Mesenchymal stem cell (in vitro differentiated cells and primary cell): ENCODE measurements around the gene POLRMT.

Experiments used
- DNase-seq: peaks from one replicate; pipeline ENCODE4 v3.0.0-alpha.2; 2013
- H2AFZ ChIP-seq: one replicate; pipeline ENCODE4 v1.6.1; 2013; ENCODE audit warnings: low read depth, mild to moderate bottlenecking, control low read depth, inconsistent platforms, low read length, moderate library complexity
- H2AK5ac ChIP-seq: 2 replicates; pipeline ENCODE4 v1.6.1; 2013; ENCODE audit warnings: low read length, moderate library complexity, mild to moderate bottlenecking, inconsistent platforms; ENCODE audit not compliant: severe bottlenecking
- H2BK120ac ChIP-seq: one replicate; pipeline ENCODE4 v1.6.1; 2013; ENCODE audit warnings: low read depth, mild to moderate bottlenecking, inconsistent platforms, low read length, moderate library complexity
- H2BK12ac ChIP-seq, 2 experiments: one replicate each; pipeline ENCODE4 v1.6.1; 2013; ENCODE audit warnings: inconsistent platforms in 2 of 2, low read length in 2 of 2, mild to moderate bottlenecking in 2 of 2, moderate library complexity in 2 of 2, control low read depth in 1 of 2
- H2BK15ac ChIP-seq: one replicate; pipeline ENCODE4 v1.6.1; 2013; ENCODE audit warnings: mild to moderate bottlenecking, low read depth, inconsistent platforms; ENCODE audit not compliant: poor library complexity, severe bottlenecking
- H2BK5ac ChIP-seq: 2 replicates; pipeline ENCODE4 v1.6.1; 2013; ENCODE audit warnings: low read depth, mild to moderate bottlenecking, low read length, control low read depth, inconsistent platforms; ENCODE audit not compliant: poor library complexity, severe bottlenecking
- H3K14ac ChIP-seq, 2 experiments: one replicate each; pipeline ENCODE4 v1.6.1; 2013; ENCODE audit warnings: inconsistent platforms in 2 of 2, low read length in 2 of 2, control low read depth in 1 of 2, mild to moderate bottlenecking in 1 of 2, moderate library complexity in 1 of 2
- H3K18ac ChIP-seq, 2 experiments: one replicate each; pipeline ENCODE4 v1.6.1; 2013; ENCODE audit warnings: inconsistent platforms in 2 of 2, low read length in 2 of 2, control low read depth in 1 of 2, low read depth in 1 of 2, mild to moderate bottlenecking in 1 of 2
- H3K23ac ChIP-seq, 2 experiments: one replicate each; pipeline ENCODE4 v1.6.1; 2013; ENCODE audit warnings: inconsistent platforms in 2 of 2, low read length in 2 of 2, mild to moderate bottlenecking in 2 of 2, moderate library complexity in 2 of 2, control low read depth in 1 of 2
- H3K27ac ChIP-seq: 2 replicates; pipeline ENCODE4 v1.5.1; 2013; ENCODE audit warnings: mild to moderate bottlenecking, moderate library complexity, low read length, control low read depth, inconsistent platforms; ENCODE audit not compliant: poor library complexity, severe bottlenecking
- H3K27me3 ChIP-seq, 2 experiments: 2 replicates each; pipeline versions ENCODE4 v1.6.1 to v1.7.0; 2013; ENCODE audit warnings: low read length in 2 of 2, mild to moderate bottlenecking in 2 of 2, moderate library complexity in 2 of 2, control low read depth in 1 of 2, inconsistent platforms in 1 of 2; ENCODE audit not compliant: control insufficient read depth in 1 of 2, insufficient read depth in 1 of 2
- H3K36me3 ChIP-seq, 2 experiments: 2 replicates each; pipeline versions ENCODE4 v1.6.1 to v1.7.0; 2013; ENCODE audit warnings: low read length in 2 of 2, control low read depth in 1 of 2, inconsistent platforms in 1 of 2, low read depth in 1 of 2, mild to moderate bottlenecking in 1 of 2; ENCODE audit not compliant: insufficient read depth in 2 of 2, control insufficient read depth in 1 of 2
- H3K4ac ChIP-seq, 2 experiments: one replicate each; pipeline ENCODE4 v1.6.1; 2013; ENCODE audit warnings: inconsistent platforms in 2 of 2, low read length in 2 of 2, mild to moderate bottlenecking in 2 of 2, moderate library complexity in 2 of 2, control low read depth in 1 of 2, low read depth in 1 of 2
- H3K4me1 ChIP-seq: 2 replicates; pipeline ENCODE4 v1.6.1; 2013; ENCODE audit warnings: low read depth, low read length, control low read depth; ENCODE audit not compliant: control insufficient read depth, insufficient read depth
- H3K4me2 ChIP-seq: 2 replicates; pipeline ENCODE4 v1.6.1; 2013; ENCODE audit warnings: low read length, mild to moderate bottlenecking, inconsistent platforms; ENCODE audit not compliant: poor library complexity, severe bottlenecking
- H3K4me3 ChIP-seq, 2 experiments: 2 replicates each; pipeline versions ENCODE4 v1.5.1 to v1.7.0; 2013; ENCODE audit warnings: low read length in 2 of 2, mild to moderate bottlenecking in 2 of 2, control low read depth in 1 of 2, low read depth in 1 of 2; ENCODE audit not compliant: insufficient read depth in 1 of 2
- H3K79me1 ChIP-seq: replicated peaks from 2 replicates; pipeline ENCODE4 v1.6.1; 2013; ENCODE audit warnings: mild to moderate bottlenecking, control low read depth, low read length, inconsistent platforms; ENCODE audit not compliant: poor library complexity, severe bottlenecking
- H3K9ac ChIP-seq: 2 replicates; pipeline ENCODE4 v1.7.0; 2013; ENCODE audit warnings: mild to moderate bottlenecking, low read length, moderate library complexity
- H3K9me3 ChIP-seq: 2 replicates; pipeline ENCODE4 v1.7.0; 2013; ENCODE audit warnings: mild to moderate bottlenecking, low read length; ENCODE audit not compliant: control insufficient read depth
- H4K8ac ChIP-seq: one replicate; pipeline ENCODE4 v1.6.1; 2013; ENCODE audit warnings: inconsistent platforms, mild to moderate bottlenecking, low read length, moderate library complexity
- H4K91ac ChIP-seq: one replicate; pipeline ENCODE4 v1.6.1; 2013; ENCODE audit warnings: mild to moderate bottlenecking, low read length, inconsistent platforms
- WGBS: methylation state at CpG from one replicate; pipeline ENCODE4 v1.1.7; 2013; ENCODE audit warnings: mixed read lengths; 5-methylcytosine and 5-hydroxymethylcytosine counted together

The POLRMT gene

GRCh38 chr19:641702-642101 lies 8.4 kb upstream of the POLRMT start:
- Histone ChIP-seq H3K4ac (no peak overlapping the region), H3K4me3 (no peak overlapping the region), H2AFZ (no peak overlapping the region), H3K36me3 (peaks cover 14 to 43% of the 10 kb centered on the region in 2 experiments), H2BK120ac (no peak overlapping the region), H2BK12ac (no peak overlapping the region), H3K23ac (no peak overlapping the region), H3K9me3 (no peaks in the 10 kb centered on the region), H4K8ac (no peak overlapping the region), H2BK15ac (no peak overlapping the region), H3K27me3 (peaks cover 0 to 8% of the 10 kb centered on the region in 2 experiments), H4K91ac (no peak overlapping the region), H3K9ac (no peak overlapping the region), H3K4me1 (peaks cover 12% of the 10 kb centered on the region), H2BK5ac (no peak overlapping the region), H3K18ac (no peak overlapping the region), H3K14ac (no peak overlapping the region), H2AK5ac (no peak overlapping the region), H3K79me1 (peaks cover 5% of the 10 kb centered on the region), H3K4me2 (no peak overlapping the region), H3K27ac (no peak overlapping the region)
- WGBS: 89% methylated on average over 17 of the region's 17 CpGs
- DNase-seq: no peak

- Histone ChIP-seq H4K91ac (no peak overlapping the region), H2BK120ac (no peak overlapping the region), H3K4me2 (no peak overlapping the region), H3K27ac (no peak overlapping the region), H2AK5ac (no peak overlapping the region), H3K27me3 (peaks cover 0 to 8% of the 10 kb centered on the region in 2 experiments), H2BK15ac (no peak overlapping the region), H2BK12ac (no peak overlapping the region), H3K4me3 (no peak overlapping the region), H3K36me3 (peaks cover 7 to 33% of the 10 kb centered on the region in 2 experiments), H4K8ac (no peak overlapping the region), H3K14ac (no peak overlapping the region), H3K9ac (no peak overlapping the region), H3K79me1 (peaks cover 2% of the 10 kb centered on the region), H2BK5ac (no peak overlapping the region), H2AFZ (no peak overlapping the region), H3K9me3 (no peaks in the 10 kb centered on the region), H3K18ac (no peak overlapping the region), H3K4me1 (peaks cover 12% of the 10 kb centered on the region), H3K4ac (no peak overlapping the region), H3K23ac (no peak overlapping the region)
- 94% methylated on average over 28 of the region's 31 CpGs for WGBS
- no peak for DNase-seq
These were observed 7.4 kb upstream of the POLRMT start for GRCh38 chr19:640606-641189.

GRCh38 chr19:640161-640558 lies 6.8 kb upstream of the POLRMT start:
- 49% methylated on average over 18 of the region's 25 CpGs for WGBS
- peak overlapping the region; percentile 53 to 58 for H3K4me3 ChIP-seq
- peaks cover 0 to 8% of the 10 kb centered on the region in 2 experiments for H3K27me3 ChIP-seq
- H2BK15ac ChIP-seq: no peak overlapping the region
- H3K36me3 ChIP-seq: peaks cover 6 to 32% of the 10 kb centered on the region in 2 experiments
- H3K14ac ChIP-seq: no peak overlapping the region
- no peak overlapping the region for H2BK120ac ChIP-seq
- peaks cover 15% of the 10 kb centered on the region for H3K4me1 ChIP-seq
- no peak overlapping the region for H3K9ac ChIP-seq
- H3K18ac ChIP-seq: no peak overlapping the region
- H2BK12ac ChIP-seq: no peak overlapping the region
- no peaks in the 10 kb centered on the region for H3K9me3 ChIP-seq
- peak overlapping the region; percentile 75 for H3K4me2 ChIP-seq
- H3K79me1 ChIP-seq: peaks cover 3% of the 10 kb centered on the region
- H3K4ac ChIP-seq: no peak overlapping the region
- no peak overlapping the region for H4K8ac ChIP-seq
- no peak overlapping the region for H2AFZ ChIP-seq
- H4K91ac ChIP-seq: no peak overlapping the region
- H3K23ac ChIP-seq: no peak overlapping the region
- H2AK5ac ChIP-seq: no peak overlapping the region
- no peak overlapping the region for H3K27ac ChIP-seq
- H2BK5ac ChIP-seq: no peak overlapping the region
- DNase-seq: no peak

DNA sequence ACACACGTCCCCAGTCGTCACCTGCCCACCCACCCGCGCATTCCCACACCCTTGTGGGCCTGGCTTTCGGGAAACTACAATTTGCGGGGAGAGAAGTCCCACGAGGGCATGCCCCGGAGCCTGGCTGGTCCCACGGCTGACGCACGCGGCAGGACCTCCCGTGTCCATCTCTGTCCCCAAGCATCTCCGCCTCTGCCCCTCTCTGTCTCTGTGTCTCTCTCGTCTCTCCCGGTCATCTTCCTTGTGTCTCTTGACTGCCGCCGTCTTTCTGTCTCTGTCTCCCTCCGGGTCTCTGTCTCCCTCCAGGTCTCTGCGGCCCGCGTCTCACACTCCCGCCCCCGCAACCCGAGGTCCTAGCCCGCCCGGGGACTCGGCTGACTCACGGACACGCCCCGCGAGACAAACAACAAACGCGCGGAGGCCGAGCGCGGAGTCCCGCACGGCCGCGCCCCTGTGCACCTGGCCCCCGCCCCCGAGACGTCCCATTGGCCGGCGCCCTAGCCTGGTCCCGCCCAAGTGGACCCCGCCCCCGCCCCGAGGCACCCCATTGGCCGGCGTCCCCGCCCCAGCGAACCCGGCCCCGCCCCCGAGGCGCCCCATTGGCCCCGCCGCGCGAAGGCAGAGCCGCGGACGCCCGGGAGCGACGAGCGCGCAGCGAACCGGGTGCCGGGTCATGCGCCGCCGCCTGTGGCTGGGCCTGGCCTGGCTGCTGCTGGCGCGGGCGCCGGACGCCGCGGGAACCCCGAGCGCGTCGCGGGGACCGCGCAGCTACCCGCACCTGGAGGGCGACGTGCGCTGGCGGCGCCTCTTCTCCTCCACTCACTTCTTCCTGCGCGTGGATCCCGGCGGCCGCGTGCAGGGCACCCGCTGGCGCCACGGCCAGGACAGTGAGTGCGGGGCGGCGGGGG lies 6.2 kb upstream of the POLRMT start, which contains the start of gene FGF22:
FGF22 (plus strand) TSS at position 627 of the 908 bp plus-strand sequence; CDS start at position 674, 47 bp downstream.
- no peak within 1 kb of the TSS for H3K27ac ChIP-seq
- no peak within 1 kb of the TSS for H3K23ac ChIP-seq
- H2BK15ac ChIP-seq: no peak within 1 kb of the TSS
- peak within 1 kb of the TSS; percentile 75 for H3K4me2 ChIP-seq
- H2BK120ac ChIP-seq: no peak within 1 kb of the TSS
- peaks cover 0 to 27% of the 10 kb centered on the region in 2 experiments for H3K36me3 ChIP-seq
- no peak within 1 kb of the TSS for H2AK5ac ChIP-seq
- no peak within 1 kb of the TSS for H3K4ac ChIP-seq
- H3K27me3 ChIP-seq: peaks cover 0 to 8% of the 10 kb centered on the region in 2 experiments
- peak; percentile 88 for DNase-seq
- H3K9ac ChIP-seq: peak within 1 kb of the TSS; percentile 67
- 8% methylated on average over 75 of the region's 109 CpGs for WGBS
- H4K91ac ChIP-seq: no peak within 1 kb of the TSS
- no peak within 1 kb of the TSS for H4K8ac ChIP-seq
- H3K4me1 ChIP-seq: peaks cover 18% of the 10 kb centered on the region
- no peak within 1 kb of the TSS for H2BK5ac ChIP-seq
- no peak within 1 kb of the TSS for H3K18ac ChIP-seq
- no peak within 1 kb of the TSS for H2BK12ac ChIP-seq
- peak within 1 kb of the TSS in 1 of 2 experiments; percentile 42 for H3K14ac ChIP-seq
- H3K4me3 ChIP-seq: peak within 1 kb of the TSS; percentile 53 to 81
- H2AFZ ChIP-seq: peak within 1 kb of the TSS; percentile 83
- H3K79me1 ChIP-seq: peaks cover 6% of the 10 kb centered on the region
- no peaks in the 10 kb centered on the region for H3K9me3 ChIP-seq
